CD4-positive, alpha-beta T cell treated with Interleukin-15 for 1 hour (primary cell): Measurements from ENCODE around the gene KDM4B.

Experiments used
- DNase-seq: peaks from one replicate; pipeline ENCODE4 v3.0.0-alpha.2; 2020

Gene KDM4B

DNA sequence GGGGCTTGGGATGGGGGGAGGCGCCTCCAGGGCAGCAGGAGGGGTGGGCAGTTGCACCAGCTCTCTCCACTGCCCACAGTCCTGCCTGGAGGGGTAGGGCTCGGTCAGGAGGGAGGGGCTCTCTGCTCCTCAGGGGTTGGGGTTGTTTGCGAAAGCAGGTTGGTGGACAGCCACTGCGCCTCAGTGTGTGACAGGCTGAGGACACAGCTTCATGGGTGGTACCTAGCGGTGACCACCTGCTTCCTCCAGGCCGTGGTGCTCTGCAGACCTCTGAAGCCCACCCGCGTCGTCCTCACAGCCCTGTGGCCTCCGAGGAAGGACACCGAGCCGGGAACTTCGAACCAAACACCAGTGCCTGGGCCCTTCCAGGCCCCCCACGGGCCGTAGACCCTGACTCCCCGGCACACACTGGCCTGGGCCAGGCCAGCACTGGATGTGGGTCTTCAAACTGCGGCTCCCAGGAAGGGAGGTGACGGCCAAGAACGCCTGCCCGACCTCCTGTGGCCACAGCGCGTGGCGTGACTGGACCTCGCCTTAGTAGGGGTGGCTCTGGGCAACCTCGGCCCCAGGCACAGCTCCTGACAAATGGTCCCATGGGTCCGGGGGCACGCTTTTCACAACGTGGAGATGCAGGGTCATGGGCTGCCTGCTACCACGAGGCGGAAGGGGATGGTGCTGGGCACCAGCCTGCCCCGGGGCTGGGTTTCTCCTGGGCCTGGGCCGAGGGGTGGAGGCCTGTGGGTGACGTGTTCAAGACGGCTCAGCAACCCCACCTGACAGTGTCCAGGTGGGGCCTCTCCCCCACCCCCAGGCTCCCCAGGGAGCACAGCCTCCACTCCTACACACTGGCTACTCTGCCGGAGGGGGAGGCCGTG is 173.2 kb downstream of the KDM4B start:
- no peak for DNase-seq

DNA sequence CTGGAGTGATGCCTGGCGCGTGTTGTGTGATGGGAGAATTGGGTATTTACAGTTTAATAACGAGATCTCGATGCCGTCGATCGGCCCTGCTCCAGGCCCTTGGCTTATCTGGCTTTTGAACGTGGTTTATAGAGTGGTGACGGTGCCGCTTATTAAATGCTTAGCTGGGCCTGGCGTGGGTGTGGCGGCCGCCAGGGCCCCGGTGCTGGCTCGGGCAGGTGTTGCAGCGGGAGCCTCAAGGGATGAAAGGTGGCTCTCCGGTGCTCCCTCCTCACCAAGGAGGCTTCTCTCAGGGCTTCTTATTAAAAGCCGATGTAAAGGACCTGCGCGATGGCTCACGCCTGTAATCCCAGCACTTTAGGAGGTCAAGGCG is 173.8 kb downstream of the KDM4B start:
- no peak for DNase-seq

DNA sequence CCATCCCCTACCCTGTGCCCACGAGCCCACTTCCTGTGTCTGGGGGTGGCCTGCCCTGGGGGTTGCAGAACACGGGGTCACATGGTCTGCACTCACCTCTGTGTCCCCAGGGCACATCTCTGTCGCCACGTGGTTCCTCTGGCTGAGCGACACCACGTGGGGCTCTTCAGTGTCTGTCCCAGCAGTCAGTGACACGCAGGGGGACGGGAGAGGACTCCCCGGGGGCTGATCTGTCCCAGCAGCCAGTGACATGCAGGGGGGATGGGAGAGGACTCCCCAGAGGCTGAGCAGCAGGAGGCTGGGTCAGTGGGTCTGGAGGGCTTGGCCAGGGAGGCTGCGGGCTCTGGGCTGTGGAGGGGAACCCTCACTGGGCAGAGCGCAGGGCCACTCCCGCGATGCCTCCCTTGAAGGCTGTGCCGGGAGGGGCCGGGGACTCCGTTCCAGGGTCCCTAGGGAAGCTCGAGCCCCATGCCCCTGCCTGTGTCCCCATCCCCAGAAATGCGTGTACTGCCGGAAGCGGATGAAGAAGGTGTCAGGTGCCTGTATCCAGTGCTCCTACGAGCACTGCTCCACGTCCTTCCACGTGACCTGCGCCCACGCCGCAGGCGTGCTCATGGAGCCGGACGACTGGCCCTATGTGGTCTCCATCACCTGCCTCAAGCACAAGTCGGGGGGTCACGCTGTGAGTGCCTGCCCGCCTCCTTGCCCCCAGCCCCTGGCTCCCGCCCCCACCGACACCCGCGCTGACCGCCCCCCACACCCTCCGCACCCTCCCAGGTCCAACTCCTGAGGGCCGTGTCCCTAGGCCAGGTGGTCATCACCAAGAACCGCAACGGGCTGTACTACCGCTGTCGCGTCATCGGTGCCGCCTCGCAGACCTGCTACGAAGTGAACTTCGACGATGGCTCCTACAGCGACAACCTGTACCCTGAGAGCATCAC is 174.8 kb downstream of the KDM4B start:
- DNase-seq: peak; percentile 56

DNA sequence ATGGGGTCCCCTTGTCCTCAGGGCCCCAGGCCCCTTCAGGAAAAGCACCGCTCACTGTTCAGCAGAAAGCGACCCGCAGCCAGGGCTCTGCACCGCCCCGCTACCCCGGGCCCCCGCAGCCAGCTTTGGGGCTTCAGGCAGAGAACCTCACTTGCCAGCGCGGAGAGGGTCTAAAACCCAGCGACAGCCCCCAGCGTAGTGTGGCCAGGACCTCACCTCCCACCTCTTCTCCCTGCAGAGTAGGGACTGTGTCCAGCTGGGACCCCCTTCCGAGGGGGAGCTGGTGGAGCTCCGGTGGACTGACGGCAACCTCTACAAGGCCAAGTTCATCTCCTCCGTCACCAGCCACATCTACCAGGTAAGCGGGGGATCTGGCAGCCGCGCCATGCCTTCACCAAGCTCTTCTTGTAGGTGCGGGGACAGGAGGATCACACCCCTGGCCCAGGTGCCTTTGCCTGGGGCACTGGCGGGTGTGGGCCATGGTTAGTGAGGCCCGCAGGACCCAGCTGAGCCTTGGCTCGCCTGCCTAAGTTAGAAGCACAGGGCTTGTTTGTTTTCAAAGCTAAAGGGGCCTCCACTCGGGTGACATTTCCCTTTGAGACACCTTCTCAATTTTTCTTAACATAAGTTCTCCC is 175.7 kb downstream of the KDM4B start:
- peak; percentile 7 for DNase-seq

DNA sequence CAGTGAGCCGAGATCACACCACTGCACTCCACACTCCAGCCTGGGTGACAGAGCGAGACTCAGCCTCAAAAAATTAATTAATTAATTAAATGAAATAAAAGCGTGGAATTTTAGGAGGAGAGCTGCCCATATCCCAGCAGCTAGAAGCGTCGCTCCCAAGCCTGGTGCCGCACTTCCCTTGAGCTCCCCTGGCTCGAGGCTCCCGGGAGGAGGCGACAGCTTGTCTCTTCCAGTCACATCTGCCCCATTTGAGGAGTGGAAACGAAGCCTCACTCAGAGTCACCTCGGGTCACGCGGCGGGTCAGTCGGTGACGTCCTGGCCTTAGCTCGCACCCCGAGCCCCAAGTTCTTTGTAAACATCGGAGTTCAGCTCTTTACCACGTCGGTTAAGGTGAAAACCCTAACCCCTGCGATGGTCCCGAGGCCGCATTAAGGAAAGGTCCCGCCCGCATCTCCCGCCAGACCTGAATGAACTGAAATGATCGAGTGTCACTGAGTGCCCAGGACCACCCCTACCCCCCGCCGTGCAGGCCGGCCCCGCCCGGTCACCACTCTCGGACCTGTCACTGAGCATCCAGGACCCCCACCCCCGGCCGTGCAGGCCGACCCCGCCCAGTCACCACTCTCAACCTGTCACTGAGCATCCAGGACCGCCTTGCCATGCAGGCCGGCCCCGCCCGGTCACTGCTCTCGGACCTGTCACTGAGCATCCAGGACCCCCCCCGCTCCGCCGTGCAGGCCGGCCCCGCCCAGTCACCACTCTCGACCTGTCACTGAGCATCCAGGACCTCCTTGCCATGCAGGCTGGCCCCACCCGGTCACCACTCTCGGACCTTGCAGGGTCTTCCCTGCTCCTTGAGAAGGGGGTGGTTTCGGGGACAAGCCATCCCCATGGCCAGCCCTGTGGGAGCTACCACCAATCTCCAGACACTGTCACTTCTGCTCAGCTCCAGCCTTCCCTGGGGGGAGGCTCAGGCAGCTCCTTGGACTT is 176.9 kb downstream of the KDM4B start:
- no peak for DNase-seq

GRCh38 chr19:5147074-5147977 is 178.4 kb downstream of the KDM4B start:
- no peak for DNase-seq

DNA sequence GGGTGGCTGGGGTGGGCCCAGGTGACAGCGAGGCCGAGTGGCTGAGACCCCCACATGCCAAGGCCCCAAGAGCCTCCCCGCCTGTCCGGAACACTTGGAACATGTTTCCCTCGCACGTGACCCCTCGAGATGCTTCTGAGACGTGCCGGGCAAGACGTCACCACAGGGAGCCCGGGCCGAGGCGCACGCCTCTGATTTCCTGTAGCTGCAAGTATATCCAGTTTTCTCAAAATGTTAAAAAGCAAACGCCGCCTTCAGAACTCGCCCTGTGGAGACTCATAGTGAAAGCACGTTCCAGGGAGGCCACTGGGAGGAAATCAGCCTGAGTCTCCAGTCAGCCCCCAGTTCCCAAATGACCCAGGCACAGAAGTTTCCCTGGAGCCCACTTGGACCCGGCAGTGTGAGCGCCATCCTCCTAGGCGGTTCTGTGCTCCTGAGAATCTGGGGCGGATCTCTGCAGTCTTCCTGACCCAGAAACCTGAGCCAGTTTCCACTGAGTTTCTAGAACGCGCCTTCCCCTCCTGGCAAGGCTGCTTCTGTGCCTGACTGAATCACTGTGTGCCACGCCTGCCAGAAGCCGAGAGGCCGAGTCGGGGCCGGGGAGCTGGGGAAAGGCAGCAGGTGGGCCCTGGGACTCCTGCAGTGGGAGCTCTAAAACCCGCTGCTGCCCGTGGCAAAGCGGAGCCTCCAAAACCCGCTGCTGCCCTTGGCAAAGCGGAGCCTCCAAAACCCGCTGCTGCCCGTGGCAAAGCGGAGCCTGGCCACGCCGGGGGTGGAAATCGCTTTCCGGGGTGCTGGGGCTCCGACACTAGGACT is 179.3 kb downstream of the KDM4B start:
- no peak for DNase-seq

- DNase-seq: no peak
Measured at GRCh38 chr19:5148794-5149190, 179.9 kb downstream of the KDM4B start.

DNA sequence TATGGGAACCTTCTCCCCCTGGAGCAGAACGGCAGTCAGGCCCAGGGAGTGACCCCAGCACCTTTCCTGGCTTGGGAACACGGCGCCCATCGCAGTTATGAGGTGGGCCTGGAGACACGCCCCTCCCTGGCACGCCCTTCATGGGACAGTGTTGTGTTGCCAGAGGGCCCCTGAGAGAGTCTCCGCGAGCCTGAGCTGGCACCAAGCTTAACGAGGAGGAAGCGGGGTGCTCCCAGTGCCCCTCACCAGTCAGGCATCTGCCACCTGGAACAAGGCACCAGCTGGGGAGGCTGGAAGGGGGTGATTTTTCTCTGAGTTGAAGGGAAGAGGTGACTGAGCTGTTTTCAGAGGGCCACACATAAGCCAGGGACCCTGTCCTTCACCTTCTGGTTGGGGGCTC is 180.6 kb downstream of the KDM4B start:
- no peak for DNase-seq

DNA sequence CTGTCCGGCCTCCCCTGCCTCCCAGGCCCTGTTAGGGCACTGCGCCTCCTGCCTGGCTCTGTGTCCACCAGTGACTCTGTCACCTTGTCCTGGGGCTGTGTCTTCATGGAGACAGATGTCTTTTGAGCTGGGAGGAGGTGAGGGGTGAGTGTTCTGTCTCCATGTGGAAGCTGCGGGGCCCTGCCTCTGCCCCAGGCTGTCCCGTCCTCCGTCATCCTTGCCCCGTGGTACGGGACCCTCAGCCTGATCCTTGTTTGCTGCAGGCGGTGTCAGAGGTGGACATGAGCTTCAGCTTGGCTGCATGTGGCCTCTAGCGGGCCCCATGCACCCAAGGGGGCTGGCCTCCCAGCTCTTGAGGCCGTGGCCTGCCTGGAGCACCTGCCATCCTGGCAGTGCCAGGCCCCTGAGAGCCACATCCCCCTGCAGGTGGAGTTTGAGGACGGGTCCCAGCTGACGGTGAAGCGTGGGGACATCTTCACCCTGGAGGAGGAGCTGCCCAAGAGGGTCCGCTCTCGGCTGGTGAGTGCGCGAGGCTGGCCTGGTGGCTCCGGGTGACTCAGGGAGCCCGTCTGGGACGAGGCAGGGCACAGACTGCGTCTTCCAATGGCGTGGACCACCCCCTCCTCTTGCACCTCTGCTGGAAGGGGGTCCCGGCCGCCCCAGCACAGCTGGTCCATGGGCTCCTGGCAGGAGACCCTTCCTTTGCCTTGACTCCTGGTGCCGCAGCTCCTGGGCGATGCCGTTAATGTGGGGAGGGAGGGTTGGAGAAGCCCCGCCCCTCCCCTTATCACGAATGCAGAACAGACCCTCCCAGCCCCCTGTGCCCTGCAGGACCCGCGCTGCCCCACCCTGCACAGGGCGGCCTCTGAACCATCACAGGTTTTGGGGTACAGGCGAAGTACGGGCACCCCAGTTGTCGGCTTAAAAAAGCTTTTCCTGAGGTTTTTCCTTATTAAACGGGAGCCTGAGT is 181.3 kb downstream of the KDM4B start:
- no peak for DNase-seq

DNA sequence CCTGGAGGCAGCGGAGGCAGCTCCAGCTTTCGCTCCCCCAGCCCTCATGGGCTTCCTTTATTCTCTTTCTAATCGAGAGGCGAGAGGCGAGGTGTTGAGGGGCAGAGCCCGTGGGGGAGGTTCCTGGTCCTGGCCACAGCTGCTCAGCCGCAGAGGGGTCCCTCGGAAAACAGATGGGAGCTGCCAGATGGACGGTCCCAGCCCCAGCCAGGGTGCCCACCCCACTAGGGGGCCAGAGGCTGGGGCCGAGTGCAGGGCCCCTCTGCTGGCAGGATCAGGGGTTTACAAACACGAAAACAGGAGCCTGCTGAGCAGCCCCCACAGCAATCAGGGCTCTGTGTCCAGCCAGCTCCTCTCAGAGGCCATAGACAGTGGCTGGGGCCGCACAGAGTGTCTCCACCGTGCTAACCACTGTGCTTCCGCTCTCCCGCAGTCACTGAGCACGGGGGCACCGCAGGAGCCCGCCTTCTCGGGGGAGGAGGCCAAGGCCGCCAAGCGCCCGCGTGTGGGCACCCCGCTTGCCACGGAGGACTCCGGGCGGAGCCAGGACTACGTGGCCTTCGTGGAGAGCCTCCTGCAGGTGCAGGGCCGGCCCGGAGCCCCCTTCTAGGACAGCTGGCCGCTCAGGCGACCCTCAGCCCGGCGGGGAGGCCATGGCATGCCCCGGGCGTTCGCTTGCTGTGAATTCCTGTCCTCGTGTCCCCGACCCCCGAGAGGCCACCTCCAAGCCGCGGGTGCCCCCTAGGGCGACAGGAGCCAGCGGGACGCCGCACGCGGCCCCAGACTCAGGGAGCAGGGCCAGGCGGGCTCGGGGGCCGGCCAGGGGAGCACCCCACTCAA is 182.2 kb downstream of the KDM4B start:
- no peak for DNase-seq

GRCh38 chr19:5152013-5152763 is 183.3 kb downstream of the KDM4B start:
- DNase-seq: no peak

DNA sequence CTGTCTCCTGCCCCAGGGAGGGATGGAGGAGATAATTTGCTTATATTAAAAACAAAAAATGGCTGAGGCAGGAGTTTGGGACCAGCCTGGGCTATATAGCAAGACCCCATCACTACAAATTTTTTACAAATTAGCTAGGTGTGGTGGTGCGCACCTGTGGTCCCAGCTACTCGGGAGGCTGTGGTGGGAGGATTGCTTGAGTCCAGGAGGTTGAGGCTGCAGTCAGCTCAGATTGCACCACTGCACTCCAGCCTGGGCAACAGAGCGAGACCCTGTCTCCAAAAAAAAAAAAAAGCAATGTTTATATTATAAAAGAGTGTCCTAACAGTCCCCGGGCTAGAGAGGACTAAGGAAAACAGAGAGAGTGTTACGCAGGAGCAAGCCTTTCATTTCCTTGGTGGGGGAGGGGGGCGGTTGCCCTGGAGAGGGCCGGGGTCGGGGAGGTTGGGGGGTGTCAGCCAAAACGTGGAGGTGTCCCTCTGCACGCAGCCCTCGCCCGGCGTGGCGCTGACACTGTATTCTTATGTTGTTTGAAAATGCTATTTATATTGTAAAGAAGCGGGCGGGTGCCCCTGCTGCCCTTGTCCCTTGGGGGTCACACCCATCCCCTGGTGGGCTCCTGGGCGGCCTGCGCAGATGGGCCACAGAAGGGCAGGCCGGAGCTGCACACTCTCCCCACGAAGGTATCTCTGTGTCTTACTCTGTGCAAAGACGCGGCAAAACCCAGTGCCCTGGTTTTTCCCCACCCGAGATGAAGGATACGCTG is 184.0 kb downstream of the KDM4B start:
- DNase-seq: no peak

DNA sequence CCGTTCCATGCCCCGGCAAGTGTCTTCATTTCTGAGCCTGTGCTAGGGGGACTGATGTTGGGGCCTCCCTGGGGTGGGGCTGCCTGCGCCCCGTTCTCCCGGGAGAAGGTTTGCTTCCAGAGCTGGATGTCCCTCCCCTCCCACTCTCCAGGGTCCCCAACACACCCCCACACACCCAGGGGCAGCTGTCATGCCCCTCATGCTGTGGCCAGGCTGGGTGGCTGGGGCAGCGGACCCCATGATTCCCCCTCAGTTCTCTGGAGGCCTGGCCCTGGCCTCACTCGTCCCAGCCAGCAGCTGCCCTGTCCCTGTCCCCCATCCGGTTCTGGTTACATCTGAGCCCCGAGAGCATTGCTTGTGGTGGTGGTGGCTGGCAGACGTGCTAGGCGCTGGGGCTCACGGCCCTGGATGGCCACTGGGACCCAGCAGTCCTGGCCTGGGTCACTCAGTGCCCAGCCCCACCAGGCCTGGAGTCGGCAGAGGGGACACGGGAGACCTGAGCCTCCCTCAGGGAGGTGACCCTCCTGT is 184.8 kb downstream of the KDM4B start:
- no peak for DNase-seq

DNA sequence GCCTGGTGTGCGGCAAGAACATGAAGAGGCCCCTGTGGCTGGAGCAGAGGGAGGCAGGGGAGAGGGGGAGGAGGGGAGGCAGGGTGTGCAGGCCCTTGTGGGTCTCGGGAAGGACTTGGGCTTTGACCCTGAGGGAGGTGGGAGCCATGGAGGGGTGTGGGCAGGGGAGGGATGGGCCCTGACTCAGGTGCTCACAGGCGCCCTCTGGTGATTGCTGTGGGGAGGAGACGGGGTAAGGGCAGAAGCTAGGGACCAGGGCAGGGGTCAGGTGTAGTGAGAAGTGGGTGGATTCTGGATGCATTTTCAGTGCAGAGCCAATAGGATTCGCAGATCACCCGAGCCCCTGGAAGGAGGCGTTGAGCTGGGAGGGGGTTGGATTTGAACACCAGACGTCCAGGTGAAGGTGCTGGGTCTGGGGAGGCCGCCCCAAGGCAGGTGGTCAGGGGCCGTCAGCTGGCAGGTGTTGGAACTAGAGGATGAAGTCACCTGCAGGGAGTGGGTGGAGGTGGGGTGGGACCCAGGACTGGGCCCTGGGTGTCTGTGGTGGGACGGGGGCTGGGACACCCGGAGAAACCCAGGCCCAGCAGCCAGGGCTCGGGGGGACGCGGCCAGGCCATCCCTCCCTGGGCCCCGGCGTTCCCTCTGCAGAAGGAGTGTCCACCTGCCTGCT is 185.4 kb downstream of the KDM4B start:
- no peak for DNase-seq
